HG02798 (cell line): ENCODE measurements around the gene PEX26.
A peak's percentile ranks its signal among the peaks of the same experiment; 100 is the strongest.
"Not testable (repeated sequence)": the region's sequence is repeated elsewhere in the genome, so short reads cannot be mapped to it uniquely, and the experiment has no call there.

Experiments
- ATAC-seq: cut with Tn5 transposase; IDR thresholded peaks from one replicate; pipeline ENCODE4 v1.9.1; 2021; ENCODE audit warnings: mild to moderate bottlenecking; ENCODE audit not compliant: unreplicated experiment, poor library complexity

The PEX26 gene

DNA sequence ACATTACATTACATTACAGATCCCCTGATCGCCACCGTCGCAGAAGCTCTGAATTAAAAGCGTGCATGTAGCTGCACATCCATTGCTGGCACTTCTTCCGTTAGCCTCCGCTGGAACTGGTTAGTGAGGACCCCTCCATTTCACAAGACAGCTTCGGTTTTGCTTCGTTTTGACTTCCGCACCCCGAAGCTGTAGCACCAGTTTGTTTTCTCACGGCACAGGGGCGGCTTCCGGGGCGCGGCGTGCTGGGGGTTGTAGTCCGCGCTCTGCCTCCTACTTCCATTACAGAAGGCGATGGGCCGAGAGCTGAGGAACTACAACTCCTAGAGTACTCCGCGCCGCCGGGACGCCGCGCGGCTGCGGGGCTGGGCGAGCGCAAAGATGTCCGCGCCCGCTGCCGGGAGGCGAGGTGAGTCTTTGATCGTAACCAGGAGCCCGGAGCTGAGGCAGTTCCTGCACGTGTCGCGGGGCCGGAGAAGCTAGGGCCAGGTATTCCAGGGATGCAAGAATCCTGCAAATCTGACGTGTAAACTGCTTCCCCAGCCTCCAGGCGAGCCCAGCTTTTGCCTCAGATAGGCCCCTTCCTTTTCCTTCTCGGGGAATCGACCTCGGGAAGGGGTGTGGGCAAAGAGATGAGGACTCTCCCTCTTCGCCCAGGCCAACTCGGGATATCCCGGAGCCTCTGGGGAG is at the start of gene PEX26:
TSS of gene PEX26 (plus strand) at position 352 of the 690 bp plus-strand sequence. CDS start 387 bp downstream, outside the sequence.
- ATAC-seq, result peak; percentile 95

GRCh38 chr22:18028817-18029527 is 48.8 kb upstream of the PEX26 start:
- ATAC-seq, result no peak

- ATAC-seq, result no peak
Observed at GRCh38 chr22:18029686-18030267, 48.0 kb upstream of the PEX26 start.

DNA sequence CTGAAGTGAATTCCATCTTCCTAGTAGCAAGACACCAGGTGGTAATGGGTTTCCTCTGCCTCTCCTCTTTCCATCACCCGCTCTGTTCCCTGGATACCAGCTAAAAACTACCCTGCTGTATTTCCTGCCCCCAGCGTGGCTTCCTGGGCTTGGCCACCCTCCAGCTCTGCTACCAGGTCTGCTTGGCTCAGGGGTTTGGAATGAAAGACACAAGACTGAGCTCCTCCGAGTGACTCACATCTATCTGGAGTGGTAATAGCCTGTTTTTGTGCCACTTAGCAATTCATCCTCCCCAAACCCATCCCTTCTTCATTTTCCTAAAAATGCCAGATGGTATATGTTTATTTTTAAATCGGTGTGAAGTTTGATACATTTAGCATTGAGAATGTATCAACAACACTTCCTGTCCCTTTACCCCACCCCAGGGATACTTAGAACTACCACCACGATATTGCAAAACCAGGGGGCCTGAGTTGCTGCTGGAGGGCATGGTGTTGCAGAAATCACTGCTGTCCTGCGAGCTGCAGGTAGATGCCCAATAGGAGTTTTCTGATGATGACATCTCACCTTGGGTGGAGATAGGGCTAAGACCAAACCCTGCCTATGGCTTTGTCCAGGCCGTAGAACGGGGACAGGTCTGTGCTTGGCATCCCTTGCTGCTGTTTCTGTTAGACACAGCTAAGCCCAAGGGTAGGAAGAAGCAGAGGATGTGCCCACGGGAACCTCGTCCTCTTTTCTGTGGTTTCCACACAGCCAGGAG is 45.9 kb upstream of the PEX26 start:
- no peak for ATAC-seq

- ATAC-seq, result no peak
Observed at GRCh38 chr22:18032455-18033101, 45.2 kb upstream of the PEX26 start.

DNA sequence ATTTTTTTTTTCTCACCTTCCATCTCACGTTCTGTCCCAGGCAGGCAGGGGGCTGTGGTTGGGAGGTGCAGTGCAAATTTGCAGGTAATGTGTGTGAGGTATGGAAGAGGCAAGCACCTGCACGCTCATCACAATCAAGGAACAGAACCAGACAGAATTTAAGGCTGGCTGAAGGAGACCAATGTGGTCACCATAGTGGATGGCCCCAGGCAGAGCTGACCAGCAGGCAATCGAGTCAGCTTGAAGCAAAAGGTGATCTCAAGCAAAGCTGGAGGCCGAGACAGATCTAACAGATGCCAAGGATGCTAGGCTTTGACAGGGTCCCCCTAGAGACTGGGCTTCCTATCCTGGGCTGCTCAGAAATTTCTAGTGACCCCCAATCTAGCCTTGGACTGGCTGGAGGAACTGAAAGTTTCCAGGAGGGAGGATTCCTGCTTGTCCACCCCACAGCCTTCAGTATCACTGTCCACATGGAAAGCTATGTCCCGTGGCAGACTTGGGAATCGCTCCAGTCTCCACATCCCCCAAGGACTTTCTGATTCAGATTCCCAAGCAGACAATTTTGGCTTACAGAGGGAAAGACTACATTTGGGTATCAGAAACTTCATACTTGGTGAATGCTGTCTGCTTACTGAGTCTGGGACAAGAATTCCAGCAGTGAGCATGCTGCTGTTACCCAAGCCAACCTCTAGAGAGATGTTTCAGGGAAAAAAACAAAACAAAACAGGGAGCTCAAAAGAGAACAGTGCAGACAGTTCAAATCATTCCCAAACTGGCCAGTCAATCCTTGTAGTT is 44.4 kb upstream of the PEX26 start:
- no peak for ATAC-seq

DNA sequence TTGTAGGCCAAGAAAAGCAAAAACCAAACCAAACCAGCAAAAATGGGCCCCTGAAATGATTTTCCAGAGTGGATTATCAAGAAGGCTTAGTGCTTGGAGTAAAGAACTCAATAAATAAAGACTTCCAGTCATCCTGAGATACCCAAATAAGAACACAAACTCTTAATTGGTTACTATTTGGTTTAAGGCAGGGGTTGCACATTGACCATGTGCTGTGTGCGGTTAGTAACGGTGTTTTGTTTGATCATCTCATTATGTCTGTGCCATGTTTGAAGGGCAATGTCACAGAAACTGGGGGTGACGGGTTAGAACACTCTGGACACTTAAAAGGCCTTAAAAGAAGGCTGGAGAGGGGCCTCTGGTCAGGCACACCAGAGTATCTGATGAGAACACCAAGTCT is 43.7 kb upstream of the PEX26 start:
- no peak for ATAC-seq

DNA sequence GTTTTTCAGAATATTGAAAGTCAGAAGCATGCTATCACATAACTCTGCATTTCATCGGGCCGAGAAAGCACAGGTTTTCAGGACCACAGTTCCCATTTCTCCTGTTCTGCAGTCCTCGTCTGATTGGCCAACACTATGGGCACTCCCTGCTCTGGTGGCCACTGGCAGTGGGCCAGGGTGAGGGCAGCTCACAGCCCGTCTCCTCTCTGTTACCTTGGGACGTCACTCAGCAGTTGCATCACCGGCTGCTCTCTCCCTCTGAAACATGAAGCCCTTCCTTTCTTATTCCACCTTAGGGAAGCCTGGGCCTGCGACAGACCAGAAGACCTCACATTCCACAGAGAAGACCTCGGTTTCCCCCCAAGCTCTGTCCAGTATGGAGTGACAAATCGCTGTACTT is 42.0 kb upstream of the PEX26 start:
- ATAC-seq, result no peak

- ATAC-seq, result not testable (repeated sequence)
Observed at GRCh38 chr22:18040898-18041297, 36.9 kb upstream of the PEX26 start.

DNA sequence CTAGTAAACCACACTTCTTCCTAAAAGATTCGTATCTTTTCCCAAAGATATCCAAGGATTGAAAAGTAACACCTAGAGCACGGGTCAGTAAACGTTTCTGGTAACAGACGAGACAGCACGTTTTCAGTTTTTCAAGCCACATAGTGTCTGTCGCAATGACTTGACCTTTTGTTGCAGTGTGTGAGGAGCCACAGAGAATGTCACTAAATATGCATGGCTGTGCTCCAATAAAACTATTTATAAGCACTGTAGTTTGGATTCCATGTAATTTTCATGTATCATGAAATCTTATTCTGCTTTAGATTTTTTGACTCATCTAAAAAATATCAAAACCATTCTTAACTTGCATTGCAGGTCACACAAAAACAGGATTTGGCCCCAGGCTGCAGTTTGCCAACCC is 35.1 kb upstream of the PEX26 start:
- ATAC-seq, result no peak

DNA sequence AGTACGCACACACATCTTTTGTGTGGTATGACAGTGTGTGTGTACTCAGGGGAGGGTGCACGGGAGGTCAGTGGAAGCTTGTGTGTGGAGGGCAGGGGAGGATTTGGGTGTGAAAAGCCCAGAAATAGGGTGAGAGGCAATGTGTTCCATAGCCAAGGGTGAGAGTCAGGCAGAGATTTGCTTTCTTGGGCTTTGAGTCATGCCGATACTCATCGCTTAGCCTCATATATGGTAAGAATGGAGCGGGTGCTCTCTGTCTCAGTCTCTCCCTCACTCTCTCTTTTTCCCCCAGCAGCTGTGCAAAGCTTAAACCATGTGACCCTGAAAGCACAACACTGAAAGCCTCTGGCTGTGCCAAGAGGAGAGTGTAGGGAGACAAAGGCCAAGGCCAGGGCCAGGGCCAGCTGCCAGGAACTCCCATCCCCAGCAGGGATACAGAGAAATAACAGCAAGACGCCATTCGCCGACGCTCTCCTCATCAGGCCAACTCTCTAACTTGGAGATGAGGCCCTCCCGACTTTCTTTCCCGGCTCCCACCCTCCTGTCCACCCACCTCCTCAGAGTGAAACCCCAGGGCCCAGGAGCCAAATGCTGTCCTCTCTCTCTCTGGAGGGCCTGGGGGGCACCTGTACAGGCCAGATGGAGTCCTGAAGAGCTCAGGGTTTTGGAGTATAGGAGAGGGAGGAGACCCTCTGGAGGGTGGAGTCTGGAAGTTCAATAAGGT is 33.1 kb upstream of the PEX26 start:
- no peak for ATAC-seq

GRCh38 chr22:18045794-18046193 is 32.0 kb upstream of the PEX26 start:
- ATAC-seq, result no peak

GRCh38 chr22:18048041-18048440 is 29.7 kb upstream of the PEX26 start:
- ATAC-seq, result no peak

GRCh38 chr22:18048441-18048898 is 29.3 kb upstream of the PEX26 start:
- ATAC-seq, result no peak

GRCh38 chr22:18050065-18050464 is 27.7 kb upstream of the PEX26 start:
- ATAC-seq, result no peak

DNA sequence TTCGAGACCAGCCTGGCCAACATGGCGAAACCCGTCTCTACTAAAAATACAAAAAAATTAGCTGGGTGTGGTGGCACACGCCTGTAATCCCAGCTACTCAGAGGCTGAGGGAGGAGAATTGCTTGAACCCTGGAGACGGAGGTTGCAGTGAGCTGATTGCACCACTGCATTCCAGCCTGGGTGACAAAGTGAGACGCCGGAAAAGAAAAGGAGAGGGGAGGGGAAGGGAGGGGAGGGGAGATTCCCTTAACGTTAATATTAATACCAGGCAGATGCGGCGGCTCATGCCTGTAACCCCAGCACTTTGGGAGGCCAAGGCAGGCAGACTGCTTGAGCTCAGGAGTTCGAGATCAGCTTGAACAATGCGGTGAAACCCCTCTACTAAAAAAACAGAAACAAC is 26.7 kb upstream of the PEX26 start:
- not testable (repeated sequence) for ATAC-seq

DNA sequence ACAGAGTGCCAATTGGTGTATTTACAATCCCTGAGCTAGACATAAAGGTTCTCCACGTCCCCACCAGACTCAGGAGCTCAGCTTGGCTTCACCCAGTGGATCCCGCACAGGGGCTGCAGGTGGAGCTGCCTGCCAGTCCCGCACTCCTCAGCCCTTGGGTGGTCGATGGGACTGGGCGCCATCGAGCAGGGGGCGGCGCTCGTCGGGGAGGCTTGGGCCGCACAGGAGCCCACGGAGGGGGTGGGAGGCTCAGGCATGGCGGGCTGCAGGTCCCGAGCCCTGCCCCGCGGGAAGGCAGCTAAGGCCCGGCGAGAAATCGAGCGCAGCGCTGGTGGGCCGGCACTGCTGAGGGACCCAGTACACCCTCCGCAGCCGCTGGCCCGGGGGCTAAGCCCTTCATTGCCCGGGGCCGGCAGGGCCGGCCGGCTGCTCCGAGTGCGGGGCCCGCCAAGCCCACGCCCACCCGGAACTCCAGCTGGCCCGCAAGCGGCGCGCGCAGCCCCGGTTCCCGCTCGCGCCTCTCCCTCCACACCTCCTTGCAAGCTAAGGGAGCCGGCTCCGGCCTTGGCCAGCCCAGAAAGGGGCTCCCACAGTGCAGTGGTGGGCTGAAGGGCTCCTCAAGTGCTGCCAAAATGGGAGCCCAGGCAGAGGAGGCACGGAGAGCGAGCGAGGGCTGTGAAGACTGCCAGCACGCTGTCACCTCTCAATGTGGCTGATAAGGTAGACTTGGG is 24.4 kb upstream of the PEX26 start:
- not testable (repeated sequence) for ATAC-seq

GRCh38 chr22:18055619-18056160 is 22.1 kb upstream of the PEX26 start:
- no peak for ATAC-seq
